Measurements from ENCODE around the gene STAC3. TPM values are rescaled to one million over a fixed set of nuclear protein-coding genes. Genes with fewer than 3 reads are reported as not detected.

STAC3 gene
- total and polyA plus RNA-seq, 9 of the 15 experiments (the other 6 are each of a cell fraction or from before 2014, with no cell fraction given) = 0.45 to 6.4 (median 3.3) TPM

DNA sequence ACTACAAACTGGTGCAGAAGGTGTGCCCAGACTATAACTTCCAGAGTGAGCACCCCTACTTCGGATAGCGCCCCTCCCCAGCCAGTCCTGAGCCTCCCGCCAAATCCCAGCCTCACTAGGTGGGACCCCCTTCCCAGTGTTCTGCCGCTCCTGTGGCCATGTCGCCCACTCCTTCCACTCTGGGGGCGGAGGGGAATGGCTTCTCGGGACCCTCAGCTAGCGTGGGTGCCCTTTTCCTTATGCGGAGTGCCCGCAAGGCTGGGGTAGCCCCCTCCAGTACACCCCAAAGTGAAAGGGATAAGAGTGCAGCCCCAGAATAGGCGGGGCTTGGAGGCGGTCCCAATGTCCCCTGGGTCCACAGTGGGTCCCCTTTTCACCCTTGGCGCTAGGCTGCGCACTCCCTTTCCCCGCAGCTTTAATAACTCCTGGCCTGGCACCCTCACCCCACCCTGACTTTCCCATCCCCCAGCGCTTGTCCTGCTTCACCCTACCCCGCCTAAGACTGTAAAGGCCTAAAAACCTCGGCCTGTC is 25.2 kb downstream of the STAC3 start (continued):
- TF ChIP-seq, protein P1, sequence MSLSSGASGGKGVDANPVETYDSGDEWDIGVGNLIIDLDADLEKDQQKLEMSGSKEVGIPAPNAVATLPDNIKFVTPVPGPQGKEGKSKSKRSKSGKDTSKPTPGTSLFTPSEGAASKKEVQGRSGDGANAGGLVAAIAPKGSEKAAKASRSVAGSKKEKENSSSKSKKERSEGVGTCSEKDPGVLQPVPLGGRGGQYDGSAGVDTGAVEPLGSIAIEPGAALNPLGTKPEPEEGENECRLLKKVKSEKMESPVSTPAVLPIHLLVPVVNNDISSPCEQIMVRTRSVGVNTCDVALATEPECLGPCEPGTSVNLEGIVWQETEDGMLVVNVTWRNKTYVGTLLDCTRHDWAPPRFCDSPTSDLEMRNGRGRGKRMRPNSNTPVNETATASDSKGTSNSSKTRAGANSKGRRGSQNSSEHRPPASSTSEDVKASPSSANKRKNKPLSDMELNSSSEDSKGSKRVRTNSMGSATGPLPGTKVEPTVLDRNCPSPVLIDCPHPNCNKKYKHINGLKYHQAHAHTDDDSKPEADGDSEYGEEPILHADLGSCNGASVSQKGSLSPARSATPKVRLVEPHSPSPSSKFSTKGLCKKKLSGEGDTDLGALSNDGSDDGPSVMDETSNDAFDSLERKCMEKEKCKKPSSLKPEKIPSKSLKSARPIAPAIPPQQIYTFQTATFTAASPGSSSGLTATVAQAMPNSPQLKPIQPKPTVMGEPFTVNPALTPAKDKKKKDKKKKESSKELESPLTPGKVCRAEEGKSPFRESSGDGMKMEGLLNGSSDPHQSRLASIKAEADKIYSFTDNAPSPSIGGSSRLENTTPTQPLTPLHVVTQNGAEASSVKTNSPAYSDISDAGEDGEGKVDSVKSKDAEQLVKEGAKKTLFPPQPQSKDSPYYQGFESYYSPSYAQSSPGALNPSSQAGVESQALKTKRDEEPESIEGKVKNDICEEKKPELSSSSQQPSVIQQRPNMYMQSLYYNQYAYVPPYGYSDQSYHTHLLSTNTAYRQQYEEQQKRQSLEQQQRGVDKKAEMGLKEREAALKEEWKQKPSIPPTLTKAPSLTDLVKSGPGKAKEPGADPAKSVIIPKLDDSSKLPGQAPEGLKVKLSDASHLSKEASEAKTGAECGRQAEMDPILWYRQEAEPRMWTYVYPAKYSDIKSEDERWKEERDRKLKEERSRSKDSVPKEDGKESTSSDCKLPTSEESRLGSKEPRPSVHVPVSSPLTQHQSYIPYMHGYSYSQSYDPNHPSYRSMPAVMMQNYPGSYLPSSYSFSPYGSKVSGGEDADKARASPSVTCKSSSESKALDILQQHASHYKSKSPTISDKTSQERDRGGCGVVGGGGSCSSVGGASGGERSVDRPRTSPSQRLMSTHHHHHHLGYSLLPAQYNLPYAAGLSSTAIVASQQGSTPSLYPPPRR (CRISPR knock-in tag; IDR thresholded peaks at IDR 0.05; ENCODE audit: borderline replicate concordance) = no peak
- TF ChIP-seq HNRNPUL1 (IDR thresholded peaks at IDR 0.05; ENCODE audit: low read length) (no peak), PRMT5 (CRISPR knock-in tag; IDR thresholded peaks at IDR 0.05) (no peak)

DNA sequence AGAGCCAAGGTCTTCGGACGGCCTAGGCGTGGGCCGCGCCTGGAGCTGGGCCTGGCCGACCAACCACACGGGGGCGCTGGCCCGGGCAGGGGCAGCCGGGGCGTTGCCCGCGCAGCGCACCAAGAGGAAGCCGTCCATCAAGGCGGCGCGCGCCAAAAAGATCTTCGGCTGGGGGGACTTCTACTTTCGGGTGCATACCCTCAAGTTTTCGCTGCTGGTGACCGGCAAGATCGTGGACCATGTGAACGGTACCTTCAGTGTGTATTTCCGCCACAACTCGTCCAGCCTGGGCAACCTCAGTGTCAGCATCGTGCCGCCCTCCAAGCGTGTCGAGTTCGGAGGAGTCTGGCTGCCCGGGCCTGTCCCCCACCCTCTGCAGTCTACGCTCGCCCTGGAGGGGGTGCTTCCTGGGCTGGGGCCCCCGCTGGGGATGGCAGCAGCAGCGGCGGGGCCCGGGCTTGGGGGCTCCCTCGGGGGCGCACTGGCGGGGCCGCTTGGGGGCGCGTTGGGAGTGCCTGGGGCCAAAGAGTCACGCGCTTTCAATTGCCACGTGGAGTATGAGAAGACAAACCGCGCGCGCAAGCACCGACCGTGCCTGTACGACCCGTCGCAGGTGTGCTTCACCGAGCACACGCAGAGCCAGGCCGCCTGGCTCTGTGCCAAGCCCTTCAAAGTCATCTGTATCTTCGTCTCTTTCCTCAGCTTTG is 25.9 kb downstream of the STAC3 start:
- BruUV-seq (replicated peaks) = no TSS peak
- in situ Hi-C loops (cut with MboI) = no loop called here
- Histone ChIP-seq H3K9ac (ENCODE audit: insufficient read depth in 1 of 2, low read depth in 2 of 2, low read length in 2 of 2) (no peak overlapping the region), H3K4me3 (no peak overlapping the region), H3K4me2 (ENCODE audit: insufficient read depth, low read length) (no peak overlapping the region), H3K36me3 (ENCODE audit: control insufficient read depth, insufficient read depth, low read length) (no peaks in the 10 kb centered on the region), H2AFZ (ENCODE audit: low read depth, low read length) (no peak overlapping the region), H3K9me3 (replicated peaks; ENCODE audit: control insufficient read depth, insufficient read depth, low read depth, low read length) (no peaks in the 10 kb centered on the region), H3K79me2 (ENCODE audit: control insufficient read depth, insufficient read depth, low read length) (peaks cover 10% of the 10 kb centered on the region), H3K27me3 (ENCODE audit: control insufficient read depth in 2 of 2, insufficient read depth in 2 of 2, low read length in 2 of 2) (peaks cover 10 to 17% of the 10 kb centered on the region in 2 experiments; a peak in 3 of 5 replicates), H3K4me1 (replicated peaks in 1 of 2; ENCODE audit: control insufficient read depth in 2 of 2, insufficient read depth in 2 of 2, low read length in 2 of 2) (peaks cover 31 to 53% of the 10 kb centered on the region in 2 experiments), H3K9me1 (ENCODE audit: control insufficient read depth, insufficient read depth, low read length) (no peaks in the 10 kb centered on the region), H4K20me1 (replicated peaks; ENCODE audit: control insufficient read depth, insufficient read depth, low read length) (no peaks in the 10 kb centered on the region), H3K27ac (ENCODE audit: extremely low read depth, low read depth, low read length) (no peak overlapping the region)
- ChIA-PET CTCF (ENCODE audit: low intra/inter-chr PET ratio) (no interaction called here), POLR2A (interaction anchor here (0.9 kb wide), 1 partner anchor 8 kb away, joined by 3 read pairs; no protein-coding TSS in a partner anchor)
- intact Hi-C loops (cut with micrococcal nuclease) = no loop called here
- FAIRE-seq (no peak), DNase-seq (ENCODE audit: extremely low read depth in 1 of 4, low spot score in 3 of 4) (no peak), ATAC-seq (no peak)
- WGBS (ENCODE audit: insufficient coverage, low coverage, missing lambda C conversion rate) = 78% methylated on average over 35 of the region's 61 CpGs
- TF ChIP-seq, protein P2, sequence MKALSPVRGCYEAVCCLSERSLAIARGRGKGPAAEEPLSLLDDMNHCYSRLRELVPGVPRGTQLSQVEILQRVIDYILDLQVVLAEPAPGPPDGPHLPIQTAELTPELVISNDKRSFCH (CRISPR knock-in tag; IDR thresholded peaks at IDR 0.05) = no peak
- TF ChIP-seq, protein P2 (tag; IDR thresholded peaks at IDR 0.05) = no peak
- TF ChIP-seq, protein P3, sequence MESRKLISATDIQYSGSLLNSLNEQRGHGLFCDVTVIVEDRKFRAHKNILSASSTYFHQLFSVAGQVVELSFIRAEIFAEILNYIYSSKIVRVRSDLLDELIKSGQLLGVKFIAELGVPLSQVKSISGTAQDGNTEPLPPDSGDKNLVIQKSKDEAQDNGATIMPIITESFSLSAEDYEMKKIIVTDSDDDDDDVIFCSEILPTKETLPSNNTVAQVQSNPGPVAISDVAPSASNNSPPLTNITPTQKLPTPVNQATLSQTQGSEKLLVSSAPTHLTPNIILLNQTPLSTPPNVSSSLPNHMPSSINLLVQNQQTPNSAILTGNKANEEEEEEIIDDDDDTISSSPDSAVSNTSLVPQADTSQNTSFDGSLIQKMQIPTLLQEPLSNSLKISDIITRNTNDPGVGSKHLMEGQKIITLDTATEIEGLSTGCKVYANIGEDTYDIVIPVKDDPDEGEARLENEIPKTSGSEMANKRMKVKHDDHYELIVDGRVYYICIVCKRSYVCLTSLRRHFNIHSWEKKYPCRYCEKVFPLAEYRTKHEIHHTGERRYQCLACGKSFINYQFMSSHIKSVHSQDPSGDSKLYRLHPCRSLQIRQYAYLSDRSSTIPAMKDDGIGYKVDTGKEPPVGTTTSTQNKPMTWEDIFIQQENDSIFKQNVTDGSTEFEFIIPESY (CRISPR knock-in tag; IDR thresholded peaks at IDR 0.05) = peak; percentile 91
- no peak for TF ChIP-seq KLF16 (IDR thresholded peaks at IDR 0.05)
- TF ChIP-seq NFIC (IDR thresholded peaks at IDR 0.05) = peak; percentile 97
- TF ChIP-seq HMG20B (CRISPR knock-in tag; IDR thresholded peaks at IDR 0.05) = no peak
- no peak for TF ChIP-seq IFI16 (CRISPR knock-in tag; IDR thresholded peaks at IDR 0.05)
- TF ChIP-seq DPF2 (IDR thresholded peaks at IDR 0.05) = no peak
- TF ChIP-seq NONO (IDR thresholded peaks at IDR 0.05; ENCODE audit: low read depth in 2 of 2, low read length in 1 of 2) = no peak
